HL-60 (cell line): ENCODE data around the gene CCL8.

Experiments used
- GABPA ChIP-seq: IDR thresholded peaks from 2 replicates; pipeline ENCODE4 v1.6.1; 2012; ENCODE audit warnings: low read depth
- POLR2AphosphoS5 ChIP-seq: IDR thresholded peaks from 2 replicates; pipeline ENCODE4 v1.6.1; 2012; ENCODE audit warnings: low read depth
- TF ChIP-seq, protein P1 (sequence below): IDR thresholded peaks from one replicate; pipeline ENCODE4 v1.5.1; 2011; ENCODE audit warnings: low read length, control low read depth, inconsistent platforms; ENCODE audit not compliant: insufficient read depth

- TF ChIP-seq, protein P1, sequence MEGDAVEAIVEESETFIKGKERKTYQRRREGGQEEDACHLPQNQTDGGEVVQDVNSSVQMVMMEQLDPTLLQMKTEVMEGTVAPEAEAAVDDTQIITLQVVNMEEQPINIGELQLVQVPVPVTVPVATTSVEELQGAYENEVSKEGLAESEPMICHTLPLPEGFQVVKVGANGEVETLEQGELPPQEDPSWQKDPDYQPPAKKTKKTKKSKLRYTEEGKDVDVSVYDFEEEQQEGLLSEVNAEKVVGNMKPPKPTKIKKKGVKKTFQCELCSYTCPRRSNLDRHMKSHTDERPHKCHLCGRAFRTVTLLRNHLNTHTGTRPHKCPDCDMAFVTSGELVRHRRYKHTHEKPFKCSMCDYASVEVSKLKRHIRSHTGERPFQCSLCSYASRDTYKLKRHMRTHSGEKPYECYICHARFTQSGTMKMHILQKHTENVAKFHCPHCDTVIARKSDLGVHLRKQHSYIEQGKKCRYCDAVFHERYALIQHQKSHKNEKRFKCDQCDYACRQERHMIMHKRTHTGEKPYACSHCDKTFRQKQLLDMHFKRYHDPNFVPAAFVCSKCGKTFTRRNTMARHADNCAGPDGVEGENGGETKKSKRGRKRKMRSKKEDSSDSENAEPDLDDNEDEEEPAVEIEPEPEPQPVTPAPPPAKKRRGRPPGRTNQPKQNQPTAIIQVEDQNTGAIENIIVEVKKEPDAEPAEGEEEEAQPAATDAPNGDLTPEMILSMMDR = no peak
- TF ChIP-seq GABPA = no peak
- TF ChIP-seq POLR2AphosphoS5 = no peak
These were observed 43.4 kb upstream of the CCL8 start for GRCh38 chr17:34275881-34276280.
